Fibroblast of lung (primary cell): ENCODE data around the gene SEC24D.

Experiments used
- CTCF ChIP-seq, 2 donors: IDR thresholded peaks in 1 of 2; conservative IDR thresholded peaks in 1 of 2; 1 replicate in 1 of 2; 2 replicates in 1 of 2; pipeline ENCODE4 v1.5.1; 2011 to 2012; ENCODE audit warnings: low read length in 2 of 2, control low read depth in 1 of 2, inconsistent platforms in 1 of 2, low read depth in 1 of 2, mild to moderate bottlenecking in 1 of 2
- EZH2 ChIP-seq: IDR thresholded peaks from 2 replicates; pipeline ENCODE4 v1.5.1; 2012; ENCODE audit warnings: low read length, control low read depth, mild to moderate bottlenecking; ENCODE audit errors: missing control alignments

GRCh38 chr4:118783887-118784286 is 52.0 kb downstream of the SEC24D start:
- no peak for TF ChIP-seq CTCF (conservative IDR thresholded peaks at IDR 0.05 in 1 of 2, IDR thresholded peaks at IDR 0.05 in 1 of 2; ENCODE audit: low read depth in 1 of 2, low read length in 2 of 2)
- TF ChIP-seq EZH2 = no peak
